ENCODE measurements around the gene CAV1. TPM values are rescaled to one million over a fixed set of nuclear protein-coding genes. Genes with fewer than 3 reads are reported as not detected.

CAV1 gene
- total RNA-seq, 2 experiments from 2014 or later = not detected

GRCh38 chr7:116551692-116552091 lies 26.9 kb downstream of the CAV1 start:
- Histone ChIP-seq H3K4me3 (ENCODE audit: low read length) (no peak overlapping the region), H3K36me3 (ENCODE audit: insufficient read depth, low read length) (no peaks in the 10 kb centered on the region), H3K27ac (ENCODE audit: low read depth in 1 of 2, low read length in 2 of 2) (no peak overlapping the region), H3K9me3 (ENCODE audit: control insufficient read depth in 1 of 2, insufficient read depth in 1 of 2, low read length in 2 of 2) (no peaks in the 10 kb centered on the region), H3K4me1 (ENCODE audit: insufficient read depth, low read length) (no peaks in the 10 kb centered on the region), H3K27me3 (ENCODE audit: control insufficient read depth in 1 of 2, insufficient read depth in 2 of 2, low read length in 2 of 2) (peaks cover 3 to 4% of the 10 kb centered on the region in 2 experiments)
- Mint-ChIP-seq H3K27ac (no peak overlapping the region), H3K9me3 (no peaks in the 10 kb centered on the region), H3K36me3 (ENCODE audit: low read depth) (no peaks in the 10 kb centered on the region), H3K27me3 (peaks cover 49% of the 10 kb centered on the region), H3K4me3 (no peak overlapping the region), H3K4me1 (ENCODE audit: low read depth) (no peaks in the 10 kb centered on the region)
- ChIA-PET POLR2A (interaction anchor here (0.6 kb wide), 1 partner anchor 15 kb away, joined by 3 read pairs; no protein-coding TSS in a partner anchor), CTCF (no interaction called here)
- DNase-seq (no peak), ATAC-seq (ENCODE audit: poor library complexity) (no peak)
- TF ChIP-seq CTCF (IDR thresholded peaks at IDR 0.05) = no peak
- intact Hi-C loops (cut with DNase I, micrococcal nuclease) = no loop called here

- DNase-seq = no peak
- no peaks in the 10 kb centered on the region for H3K9me3 Mint-ChIP-seq
- Histone ChIP-seq H3K4me3 (ENCODE audit: low read length) (no peak overlapping the region), H3K27ac (ENCODE audit: low read depth in 1 of 2, low read length in 2 of 2) (no peak overlapping the region), H3K36me3 (ENCODE audit: insufficient read depth, low read length) (no peaks in the 10 kb centered on the region), H3K27me3 (ENCODE audit: control insufficient read depth in 1 of 2, insufficient read depth in 2 of 2, low read length in 2 of 2) (peaks cover 3 to 4% of the 10 kb centered on the region in 2 experiments), H3K4me1 (ENCODE audit: insufficient read depth, low read length) (no peaks in the 10 kb centered on the region), H3K9me3 (ENCODE audit: control insufficient read depth in 1 of 2, insufficient read depth in 1 of 2, low read length in 2 of 2) (no peaks in the 10 kb centered on the region)
- ChIA-PET CTCF (no interaction called here), POLR2A (no interaction called here)
- no peak for ATAC-seq (ENCODE audit: poor library complexity)
- no peaks in the 10 kb centered on the region for H3K4me1 Mint-ChIP-seq (ENCODE audit: low read depth)
- H3K4me3 Mint-ChIP-seq = no peak overlapping the region
- no peaks in the 10 kb centered on the region for H3K36me3 Mint-ChIP-seq (ENCODE audit: low read depth)
- TF ChIP-seq CTCF (IDR thresholded peaks at IDR 0.05) = no peak
- intact Hi-C loops (cut with DNase I, micrococcal nuclease) = no loop called here
- peaks cover 56% of the 10 kb centered on the region for H3K27me3 Mint-ChIP-seq
- H3K27ac Mint-ChIP-seq = no peak overlapping the region
These were observed 27.8 kb downstream of the CAV1 start for GRCh38 chr7:116552602-116553001.

- peaks cover 57% of the 10 kb centered on the region for H3K27me3 Mint-ChIP-seq
- Histone ChIP-seq H3K27me3 (ENCODE audit: control insufficient read depth in 1 of 2, insufficient read depth in 2 of 2, low read length in 2 of 2) (peaks cover 3 to 9% of the 10 kb centered on the region in 2 experiments), H3K4me3 (ENCODE audit: low read length) (no peak overlapping the region), H3K27ac (ENCODE audit: low read depth in 1 of 2, low read length in 2 of 2) (no peak overlapping the region), H3K9me3 (ENCODE audit: control insufficient read depth in 1 of 2, insufficient read depth in 1 of 2, low read length in 2 of 2) (no peaks in the 10 kb centered on the region), H3K36me3 (ENCODE audit: insufficient read depth, low read length) (no peaks in the 10 kb centered on the region), H3K4me1 (ENCODE audit: insufficient read depth, low read length) (no peaks in the 10 kb centered on the region)
- H3K4me3 Mint-ChIP-seq = no peak overlapping the region
- H3K9me3 Mint-ChIP-seq = no peaks in the 10 kb centered on the region
- DNase-seq (no peak), ATAC-seq (ENCODE audit: poor library complexity) (no peak)
- intact Hi-C loops (cut with DNase I, micrococcal nuclease) = no loop called here
- H3K4me1 Mint-ChIP-seq (ENCODE audit: low read depth) = no peaks in the 10 kb centered on the region
- POLR2A ChIA-PET = no interaction called here
- H3K27ac Mint-ChIP-seq = no peak overlapping the region
- H3K36me3 Mint-ChIP-seq (ENCODE audit: low read depth) = no peaks in the 10 kb centered on the region
- TF ChIP-seq CTCF (IDR thresholded peaks at IDR 0.05) = no peak
- CTCF ChIA-PET = no interaction called here
These were observed 28.5 kb downstream of the CAV1 start for GRCh38 chr7:116553168-116553964.

Data from CD4-positive, alpha-beta T cell (primary cell).